IPS-18c (cell line): ENCODE measurements around the gene PRMT3.
"Not testable (repeated sequence)": the region's sequence is repeated elsewhere in the genome, so short reads cannot be mapped to it uniquely, and the experiment has no call there.

Source experiments
- H3K4me3 ChIP-seq: 2 replicates; pipeline ENCODE4 v1.7.0; 2013; ENCODE audit warnings: low read depth, mild to moderate bottlenecking, low read length, moderate library complexity; ENCODE audit not compliant: insufficient read depth
- H3K9me3 ChIP-seq: one replicate; pipeline ENCODE4 v1.6.1; 2013; ENCODE audit warnings: mild to moderate bottlenecking, low read length, moderate library complexity; ENCODE audit not compliant: control insufficient read depth, insufficient read depth

The PRMT3 gene

DNA sequence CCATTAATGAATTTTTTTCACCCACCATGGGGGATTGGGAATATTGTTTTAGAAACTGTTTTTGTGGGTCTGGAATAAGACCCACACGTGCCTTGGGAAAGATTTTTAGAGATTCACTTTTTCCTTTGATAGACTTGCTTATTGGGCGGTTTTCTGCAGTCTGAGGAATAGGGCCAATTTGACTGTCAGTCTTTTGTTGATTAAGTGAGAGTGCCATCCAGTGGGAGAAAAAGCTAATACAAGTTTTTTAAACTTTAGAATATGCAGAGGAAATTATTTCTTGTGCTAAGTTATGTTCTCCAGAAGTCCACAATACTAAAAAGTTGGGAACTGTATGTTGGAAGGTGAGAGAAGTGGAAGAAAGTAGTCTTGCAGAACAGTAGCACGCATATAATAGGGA is 56.1 kb downstream of the PRMT3 start:
- no peaks in the 10 kb centered on the region for H3K9me3 ChIP-seq
- H3K4me3 ChIP-seq: no peak overlapping the region

DNA sequence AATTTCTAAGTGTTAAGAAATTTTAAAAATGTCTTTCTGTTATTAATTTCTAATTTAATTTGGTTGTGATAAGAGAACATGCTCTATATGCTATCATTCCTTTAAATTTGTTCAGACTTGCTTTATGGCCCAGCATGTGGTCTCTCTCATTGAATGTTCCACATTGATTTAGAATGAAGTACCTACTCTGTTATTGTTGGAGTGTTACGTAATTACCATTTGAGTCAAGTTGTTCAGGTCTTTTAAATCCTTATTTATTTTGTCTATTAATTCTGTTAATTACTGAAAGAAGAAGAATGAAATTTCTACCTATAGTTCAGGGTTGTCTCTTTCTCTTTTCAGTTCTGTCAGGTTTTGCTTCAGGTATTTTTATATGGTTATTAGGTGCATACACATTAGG is 57.0 kb downstream of the PRMT3 start:
- no peak overlapping the region for H3K4me3 ChIP-seq
- no peaks in the 10 kb centered on the region for H3K9me3 ChIP-seq

DNA sequence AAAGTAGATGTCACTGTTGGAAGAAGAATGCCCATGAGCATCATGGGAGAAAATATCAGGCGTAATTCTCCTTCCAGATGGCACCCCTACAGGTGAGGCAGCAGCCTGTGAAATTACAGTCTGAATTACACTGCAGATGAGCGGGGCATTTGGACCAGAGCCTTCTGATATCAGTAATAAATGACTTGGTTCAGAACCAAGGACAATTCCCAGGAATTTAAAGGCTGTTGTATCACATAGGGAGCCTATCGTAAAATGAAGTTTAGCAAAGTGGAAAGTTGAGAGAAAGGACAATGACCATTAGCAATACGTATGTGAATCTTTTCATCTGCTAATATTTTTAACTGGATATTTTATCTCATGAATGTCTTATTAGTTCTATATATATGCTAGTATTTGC is 61.3 kb downstream of the PRMT3 start:
- H3K4me3 ChIP-seq: no peak overlapping the region
- H3K9me3 ChIP-seq: no peaks in the 10 kb centered on the region

DNA sequence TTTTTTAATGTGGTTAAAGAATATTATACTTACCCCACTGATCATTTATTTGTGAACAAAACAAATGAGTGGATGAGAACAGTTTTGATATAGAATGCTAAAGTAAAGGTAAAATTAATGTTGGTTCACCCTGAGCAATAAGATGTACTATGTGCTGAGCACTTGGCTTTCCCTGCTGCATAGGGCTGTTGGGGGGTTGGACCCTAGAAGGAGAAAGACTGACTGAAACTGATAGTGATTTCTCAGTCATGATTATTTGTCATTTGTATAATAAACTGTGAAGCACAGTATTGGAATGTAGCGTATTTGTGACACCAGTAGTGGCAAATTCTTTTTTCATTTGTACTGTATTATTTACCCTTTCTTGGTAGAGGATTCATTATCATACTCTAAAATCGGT is 63.3 kb downstream of the PRMT3 start:
- Histone ChIP-seq H3K4me3 (no peak overlapping the region), H3K9me3 (no peaks in the 10 kb centered on the region)

DNA sequence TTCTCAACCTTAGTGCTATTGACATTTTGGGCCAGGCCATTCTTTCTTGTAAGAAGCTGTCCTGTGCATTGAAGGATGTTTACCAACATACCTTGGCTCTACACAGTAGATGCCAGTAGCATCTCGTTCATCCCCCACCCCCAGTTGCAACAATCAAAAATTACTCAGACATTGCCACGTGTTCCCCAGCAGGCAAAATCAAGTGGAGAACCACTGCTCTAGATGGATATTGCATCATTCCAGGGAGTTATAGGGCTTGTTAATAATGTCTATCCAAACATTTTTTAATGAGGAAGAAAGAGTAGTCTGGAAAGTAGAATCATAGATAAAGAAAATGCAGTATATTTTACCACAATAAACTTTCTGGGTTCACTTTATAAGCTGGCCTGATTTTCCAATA is 64.1 kb downstream of the PRMT3 start:
- Histone ChIP-seq H3K4me3 (no peak overlapping the region), H3K9me3 (no peaks in the 10 kb centered on the region)

DNA sequence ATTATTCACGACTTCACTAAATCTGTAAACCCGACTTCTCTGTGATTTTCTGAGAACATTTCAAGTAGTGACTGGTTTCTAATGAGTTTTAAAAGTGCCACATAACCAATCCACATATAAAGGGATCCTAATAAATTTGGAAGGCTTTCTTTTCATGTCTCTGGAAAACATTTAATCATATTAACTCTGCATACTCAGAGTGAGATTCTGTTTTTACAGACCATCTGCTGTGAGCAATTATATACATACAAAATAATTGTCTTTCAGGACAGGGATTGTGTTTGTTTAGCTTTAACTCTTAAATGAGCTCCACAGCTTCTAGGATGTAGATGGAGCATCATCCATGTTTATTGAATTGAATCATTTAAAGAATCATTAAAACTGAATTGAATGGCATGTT is 65.1 kb downstream of the PRMT3 start:
- Histone ChIP-seq H3K9me3 (no peaks in the 10 kb centered on the region), H3K4me3 (no peak overlapping the region)

DNA sequence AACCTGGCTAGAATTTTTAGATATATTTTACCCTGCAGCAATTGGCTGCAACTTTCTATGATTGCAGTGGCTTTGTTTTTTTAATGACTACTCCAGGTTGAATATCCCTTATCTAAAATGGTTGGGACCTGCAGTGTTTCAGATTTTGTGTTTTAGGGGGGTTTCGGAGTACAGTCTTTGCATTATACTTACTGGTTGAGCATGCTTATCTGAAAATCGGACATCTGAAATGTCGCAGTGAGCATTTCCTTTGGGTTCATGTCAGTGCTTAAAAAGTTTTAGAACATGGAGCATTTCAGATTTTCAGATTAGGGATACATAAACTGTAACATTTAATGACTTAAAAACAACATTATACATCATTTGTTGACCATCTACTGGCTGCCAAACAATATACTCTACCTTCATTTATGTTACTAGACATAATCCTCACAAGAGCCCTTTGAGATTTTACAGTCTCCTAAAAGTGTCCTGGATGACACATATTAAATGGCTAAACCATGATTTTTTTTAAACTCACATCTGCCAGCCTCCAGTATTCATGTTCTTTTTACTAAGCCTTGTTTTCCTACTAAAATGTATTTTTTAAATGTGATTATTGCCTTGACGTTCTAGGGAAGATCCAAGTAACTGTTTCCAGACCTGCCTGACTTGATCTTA is 66.3 kb downstream of the PRMT3 start:
- Histone ChIP-seq H3K9me3 (no peaks in the 10 kb centered on the region), H3K4me3 (no peak overlapping the region)

DNA sequence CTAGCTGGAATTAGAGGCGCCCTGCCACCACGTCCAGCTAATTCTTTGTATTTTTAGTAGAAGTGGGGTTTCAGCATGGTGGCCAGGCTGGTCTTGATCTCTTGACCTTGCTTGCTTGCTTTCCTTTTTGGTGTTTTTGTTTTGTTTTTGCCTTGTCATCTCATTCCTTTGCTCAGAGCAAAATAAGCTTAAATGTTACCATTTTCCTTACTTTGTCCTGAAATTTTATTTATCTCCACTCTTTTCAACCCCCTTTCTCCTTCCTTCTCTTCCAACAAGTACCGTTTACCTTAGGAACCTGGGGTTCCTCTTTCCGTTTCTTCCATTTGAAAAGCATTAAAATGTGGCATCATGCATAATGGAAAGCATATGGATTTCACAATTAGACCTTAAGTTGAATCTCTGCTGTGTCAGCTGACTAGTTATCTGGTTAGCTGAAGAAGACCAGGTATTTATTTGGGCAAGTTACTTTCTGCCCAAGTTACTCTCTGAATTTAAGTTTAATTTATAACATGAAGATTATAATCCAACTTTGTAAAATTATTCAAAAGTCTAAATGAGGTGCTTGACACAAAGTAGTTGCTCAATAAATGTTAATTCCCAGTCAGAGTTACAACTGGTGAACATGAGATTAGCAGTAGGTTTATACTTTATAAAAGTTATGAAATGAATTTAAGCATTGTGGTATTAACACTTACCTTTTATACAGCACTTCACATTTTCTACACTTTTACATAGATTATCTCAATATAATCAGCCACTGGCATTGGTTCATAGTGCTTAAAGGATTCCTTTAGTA is 69.7 kb downstream of the PRMT3 start:
- Histone ChIP-seq H3K9me3 (no peaks in the 10 kb centered on the region), H3K4me3 (no peak overlapping the region)

DNA sequence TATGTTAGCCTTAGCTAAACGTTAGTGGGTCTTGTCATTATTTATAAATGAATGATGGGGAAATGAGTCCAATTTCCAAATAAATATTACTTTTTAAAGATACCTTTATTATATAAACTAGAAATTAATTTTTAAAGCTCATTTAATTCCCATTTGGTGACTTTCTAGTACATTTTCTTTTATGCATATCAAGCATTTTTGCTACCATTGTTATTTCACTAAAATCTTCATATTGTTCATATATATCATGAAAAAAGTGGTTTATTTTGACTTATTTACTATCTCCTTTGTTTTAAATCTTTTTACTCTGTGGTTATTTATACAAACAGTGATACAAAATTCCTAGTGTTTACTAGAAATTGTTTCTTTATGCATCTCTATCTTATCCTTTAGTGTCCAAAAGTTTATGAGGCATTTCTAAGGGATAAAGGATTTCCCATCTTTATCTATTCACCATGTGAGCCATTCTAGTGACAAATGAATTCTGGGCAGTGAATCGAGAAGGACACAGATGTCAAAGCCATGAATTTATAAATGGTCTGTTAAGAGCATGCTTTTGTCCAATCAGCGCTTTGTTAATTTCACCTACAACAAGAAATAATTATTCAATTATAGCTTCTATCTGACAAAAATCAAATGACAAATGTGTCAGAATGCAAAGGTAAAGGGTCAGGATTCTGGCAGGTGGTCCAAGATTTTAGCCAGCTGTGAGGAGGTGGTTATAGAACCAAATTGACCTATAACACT is 70.6 kb downstream of the PRMT3 start:
- H3K4me3 ChIP-seq: no peak overlapping the region
- H3K9me3 ChIP-seq: no peaks in the 10 kb centered on the region

DNA sequence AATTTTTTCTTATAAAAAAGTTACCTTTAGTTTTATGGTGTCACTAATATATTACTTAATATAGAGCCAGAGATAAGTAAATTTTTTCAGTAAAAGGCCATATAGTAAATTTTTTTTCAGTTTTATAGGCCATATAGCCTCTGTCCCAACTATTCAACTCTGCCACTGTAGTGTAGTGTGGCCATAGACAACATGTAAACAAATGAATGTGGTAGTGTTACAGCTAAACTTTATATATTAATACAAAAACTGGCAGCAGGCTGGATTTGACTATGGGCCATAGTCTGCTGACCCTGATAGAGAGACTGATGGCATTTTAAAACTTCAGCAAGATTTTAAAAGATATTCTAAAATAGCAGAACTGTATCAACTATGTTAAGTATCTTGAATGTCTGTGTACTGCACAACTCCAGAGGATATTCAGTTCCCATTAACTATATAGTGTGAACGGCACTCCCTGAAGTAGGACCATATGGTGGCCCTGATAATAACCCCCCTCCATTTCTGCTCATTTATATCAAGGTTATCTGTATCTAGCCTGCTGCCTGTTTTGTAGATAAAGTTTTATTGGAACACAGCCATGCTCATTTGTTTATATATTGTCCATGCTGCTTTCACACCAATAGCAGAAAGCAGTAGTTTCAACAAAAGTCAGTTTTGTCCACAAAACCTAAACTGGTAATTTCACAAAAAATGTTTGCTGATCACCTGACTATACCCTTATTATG is 71.6 kb downstream of the PRMT3 start:
- H3K4me3 ChIP-seq: no peak overlapping the region
- H3K9me3 ChIP-seq: no peaks in the 10 kb centered on the region

DNA sequence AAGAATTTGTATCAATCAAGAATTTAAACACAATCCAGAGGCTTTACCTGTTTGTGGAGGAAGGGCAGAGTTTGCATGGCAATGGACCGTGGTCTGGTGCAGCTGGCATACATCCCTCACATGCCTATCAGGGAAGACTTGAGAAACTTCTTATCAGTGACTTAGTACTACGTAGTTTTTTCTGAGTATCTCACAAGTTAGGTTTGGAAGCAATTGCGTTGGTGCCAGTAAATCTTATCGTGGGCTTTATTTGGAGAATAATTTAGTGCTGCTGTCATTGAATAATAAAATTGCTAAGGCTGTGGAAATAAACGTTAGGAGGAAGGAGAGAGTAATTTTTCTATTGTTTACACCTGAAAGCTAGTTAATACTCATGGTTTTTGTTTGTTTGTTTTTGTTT is 72.3 kb downstream of the PRMT3 start:
- H3K4me3 ChIP-seq: no peak overlapping the region
- H3K9me3 ChIP-seq: no peaks in the 10 kb centered on the region

DNA sequence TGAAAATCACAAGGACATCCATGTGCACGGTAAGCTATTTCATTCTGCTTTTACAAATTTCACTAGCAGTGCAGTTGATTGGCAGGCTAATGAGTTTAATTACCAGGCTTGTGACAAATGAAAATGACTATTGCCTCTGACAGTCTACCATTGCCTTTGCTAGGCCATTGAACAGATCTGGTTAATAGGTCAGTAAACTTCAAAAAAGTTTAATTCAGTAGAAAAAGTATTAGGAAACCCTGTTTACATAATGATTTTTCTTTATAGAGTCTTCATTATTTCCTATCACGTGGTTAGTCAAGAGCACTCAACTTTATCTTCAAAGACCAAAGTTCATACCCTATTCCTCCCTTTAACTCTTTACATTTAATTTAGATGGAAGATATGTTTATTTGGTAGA is 77.0 kb downstream of the PRMT3 start:
- Histone ChIP-seq H3K4me3 (no peak overlapping the region), H3K9me3 (no peaks in the 10 kb centered on the region)

DNA sequence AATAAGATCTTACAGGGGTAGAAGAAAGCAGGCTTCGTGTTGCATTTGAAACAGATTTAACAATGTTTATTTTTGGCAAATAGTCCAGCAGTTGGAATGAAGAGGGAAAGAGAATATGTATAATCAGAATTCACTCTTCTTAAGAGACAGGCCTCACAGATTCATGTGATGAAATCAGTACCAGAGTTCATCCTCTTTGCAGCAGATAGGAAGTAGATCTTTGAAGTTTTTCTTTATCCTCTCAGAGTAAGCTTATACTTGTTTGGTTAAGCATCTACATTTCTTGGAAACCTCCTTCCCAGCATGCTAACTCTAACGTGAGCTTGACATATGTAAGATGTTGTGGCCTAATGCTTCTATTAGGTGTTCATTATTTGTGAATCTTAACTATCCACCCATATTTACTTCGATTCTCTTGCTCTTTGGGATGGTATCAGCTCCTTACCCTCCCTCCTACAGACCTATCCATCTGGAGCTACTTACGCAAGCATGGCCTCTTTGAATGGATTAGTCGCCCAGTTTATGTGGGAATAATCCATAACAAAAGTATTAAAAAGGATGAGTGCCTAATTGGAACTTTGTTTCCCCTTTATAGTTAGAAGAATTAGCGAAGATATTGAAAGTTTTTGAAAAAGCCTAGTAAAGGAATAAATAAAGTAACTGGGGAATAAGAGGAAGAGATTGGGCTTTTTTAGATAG is 80.1 kb downstream of the PRMT3 start:
- Histone ChIP-seq H3K9me3 (no peaks in the 10 kb centered on the region), H3K4me3 (no peak overlapping the region)

DNA sequence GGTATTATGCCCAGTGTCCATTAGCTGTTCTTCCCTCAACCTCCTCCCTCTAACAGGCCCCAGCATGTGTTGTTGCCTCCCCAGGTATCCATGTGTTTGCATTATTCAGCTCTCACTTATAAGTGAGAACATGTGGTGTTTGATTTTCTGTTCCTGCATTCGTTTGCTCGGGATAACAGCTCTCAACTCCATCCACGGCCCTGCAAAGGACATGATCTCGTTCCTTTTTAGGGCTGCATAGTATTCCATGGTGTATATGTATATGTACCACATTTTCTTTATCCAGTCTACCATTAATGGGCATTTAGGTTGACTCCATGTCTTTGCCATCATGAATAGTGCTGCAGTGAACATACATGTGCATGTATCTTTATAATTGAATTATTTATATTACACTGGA is 82.8 kb downstream of the PRMT3 start:
- no peak overlapping the region for H3K4me3 ChIP-seq
- no peaks in the 10 kb centered on the region for H3K9me3 ChIP-seq

DNA sequence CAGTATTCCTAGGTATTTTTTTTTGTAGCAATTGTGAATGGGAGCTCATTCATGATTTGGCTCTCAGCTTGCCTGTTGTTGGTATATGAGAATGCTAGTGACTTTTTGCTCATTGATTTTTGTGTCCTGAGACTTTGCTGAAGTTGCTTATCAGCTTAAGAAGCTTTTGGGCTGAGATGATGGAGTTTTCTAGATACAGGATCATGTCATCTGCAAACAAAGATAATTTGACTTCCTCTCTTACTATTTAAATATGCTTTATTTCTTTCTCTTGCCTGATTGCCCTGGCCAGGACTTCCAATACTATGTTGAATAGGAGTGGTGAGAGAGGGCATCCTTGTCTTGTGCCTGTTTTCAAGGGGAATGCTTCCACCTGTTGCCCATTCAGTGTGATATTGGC is 84.4 kb downstream of the PRMT3 start:
- not testable (repeated sequence) for H3K9me3 ChIP-seq, H3K4me3 ChIP-seq

DNA sequence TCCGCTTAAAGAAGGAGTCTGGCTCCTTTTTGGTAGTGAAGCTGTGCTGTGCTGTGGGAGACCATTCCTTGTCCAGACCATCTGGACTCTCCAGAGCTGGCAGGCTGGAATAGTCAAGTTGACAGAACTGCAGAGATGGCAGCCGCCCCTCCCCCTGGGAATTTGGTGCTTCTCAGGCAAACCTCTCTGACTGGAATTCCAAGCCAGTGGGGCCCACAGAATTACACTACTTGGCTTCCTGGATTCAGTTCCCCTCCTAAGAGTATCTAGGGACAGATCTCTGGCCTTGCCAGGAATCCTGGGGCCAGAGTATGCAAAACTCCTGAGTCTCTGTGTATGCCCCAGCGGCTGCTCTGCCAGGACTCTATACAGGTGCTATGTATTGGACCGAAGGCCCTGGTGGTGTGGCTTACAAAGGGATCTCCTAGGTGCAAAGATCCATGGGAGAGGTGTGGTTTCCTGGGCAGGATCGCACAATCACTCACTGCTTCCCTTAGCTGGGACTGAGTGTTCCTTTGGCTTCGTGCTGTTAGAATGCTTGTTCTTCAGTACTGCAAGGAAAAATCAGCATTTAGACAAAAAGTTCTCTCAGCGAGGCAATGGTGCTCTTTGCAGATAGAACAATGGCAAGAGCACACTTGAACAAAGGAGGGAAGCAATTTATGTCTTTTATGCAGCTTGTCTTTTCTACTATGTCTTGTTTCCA is 86.8 kb downstream of the PRMT3 start:
- Histone ChIP-seq H3K9me3 (no peaks in the 10 kb centered on the region), H3K4me3 (no peak overlapping the region)
